ENCODE results near the gene SLC11A1.

DNA sequence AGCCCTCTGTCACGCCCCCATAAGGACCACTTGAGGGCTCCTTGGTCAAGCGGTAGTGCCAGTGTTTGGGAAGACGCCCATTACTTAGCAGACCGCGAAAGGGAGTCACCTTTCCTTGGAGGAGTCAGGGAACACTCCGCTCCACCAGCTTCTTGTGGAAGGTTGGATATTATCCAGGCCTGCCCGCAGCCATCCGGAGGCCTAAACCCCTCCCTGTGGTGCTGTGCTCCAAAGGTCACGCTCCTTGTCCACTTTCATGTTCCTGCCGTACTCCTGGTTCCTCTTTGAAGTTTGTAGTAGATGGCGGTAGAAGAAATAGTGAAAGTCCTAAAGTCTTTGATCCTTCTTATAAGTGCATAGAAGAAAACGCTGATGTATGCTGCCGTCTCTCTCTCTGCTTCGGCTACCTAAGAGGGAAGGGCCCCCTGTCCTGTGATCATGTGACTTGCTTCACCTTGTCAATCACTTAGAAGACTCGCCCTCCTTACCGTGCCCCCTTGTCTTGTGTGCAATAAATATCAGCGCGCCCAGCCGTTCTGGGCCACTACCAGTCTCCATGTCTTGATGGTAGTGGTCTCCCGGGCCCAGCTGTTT lies 27.1 kb upstream of the SLC11A1 start:
- TF ChIP-seq POLR2A (IDR thresholded peaks at IDR 0.05) (peak in 1 of 4 donors; percentile 7), CTCF (IDR thresholded peaks at IDR 0.05) (no peak), POLR2AphosphoS5 (IDR thresholded peaks at IDR 0.05) (peak in 1 of 2 donors; percentile 30), EP300 (IDR thresholded peaks at IDR 0.05) (peak in 1 of 4 donors; percentile 66)

All from upper lobe of left lung (tissue), 4 donors.